ENCODE results near the gene SPSB2.

- TF ChIP-seq CTCF (conservative IDR thresholded peaks at IDR 0.05; ENCODE audit: low read depth, low read length) = no peak
- no peak for TF ChIP-seq EZH2 (IDR thresholded peaks at IDR 0.05; ENCODE audit: low read length, unreplicated experiment)
Observed at GRCh38 chr12:6912164-6912935, 39.2 kb upstream of the SPSB2 start.

All from PC-3 (cell line).